HepG2 (cell line): ENCODE results near the gene CLEC16A. TPM values are rescaled to one million over a fixed set of nuclear protein-coding genes. Genes with fewer than 3 reads are reported as not detected.

Source experiments
- ATAC-seq: fragments of 200-7000 bp; cut with Tn5 transposase; 3 replicates; pipeline ENCODE4 v1.9.1; 2020; ENCODE audit warnings: mild to moderate bottlenecking, moderate library complexity
- BruUV-seq: library from RNA; stranded (reverse); fragments of 400-500 nt; replicated peaks from 2 replicates; lab custom pipeline; 2021; lab: Mats Ljungman, UMichigan
- CTCF ChIA-PET: fragments of 300-600 bp; formaldehyde crosslinking; extraction: SDS; loops from one replicate; lab custom pipeline; 2021; ENCODE audit warnings: low total read pairs, inconsistent platforms, low intra/inter-chr PET ratio; lab: Yijun Ruan, JAX
- POLR2A ChIA-PET: fragments of 350-600 bp; sonication (Branson Sonifier 250); formaldehyde crosslinking; loops from one replicate; lab custom pipeline; 2020; ENCODE audit warnings: antibody characterized with exemption, inconsistent platforms; lab: Yijun Ruan, JAX
- DNase-seq: peaks from one replicate; pipeline ENCODE4 v3.0.0-alpha.2; 2015; ENCODE audit warnings: low spot score
- FAIRE-seq: peaks from 3 replicates; lab custom pipeline; 2011; peaks lifted over from hg19 to GRCh38; lab: Jason Lieb, UNC
- H2AFZ ChIP-seq: one replicate; pipeline ENCODE4 v1.6.1; 2011; ENCODE audit warnings: low read length, inconsistent platforms
- H3K27ac ChIP-seq: fragments of 300-600 bp; 3 replicates; pipeline ENCODE4 v1.8.0; 2011; ENCODE audit warnings: mixed run types, mild to moderate bottlenecking, mixed read lengths, low read length, inconsistent platforms; ENCODE audit not compliant: insufficient read depth; ENCODE audit errors: extremely low read length
- H3K27me3 ChIP-seq, 2 experiments: fragments of 200-600 bp in 1 of 2; 2 replicates in 1 of 2; 3 replicates in 1 of 2; pipeline versions ENCODE4 v1.6.0 to v1.8.0; 2011; ENCODE audit warnings: low read length in 2 of 2, mild to moderate bottlenecking in 2 of 2, moderate library complexity in 2 of 2, inconsistent platforms in 1 of 2; ENCODE audit not compliant: insufficient read depth in 2 of 2, control insufficient read depth in 1 of 2
- H3K36me3 ChIP-seq, 2 experiments: fragments of 200-600 bp in 1 of 2; replicated peaks in 1 of 2; 2 replicates in 1 of 2; 3 replicates in 1 of 2; pipeline versions ENCODE4 v1.5.1 to v1.8.0; 2011; ENCODE audit warnings: low read length in 2 of 2, inconsistent platforms in 1 of 2; ENCODE audit not compliant: insufficient read depth in 2 of 2, control insufficient read depth in 1 of 2
- H3K4me1 ChIP-seq: 2 replicates; pipeline ENCODE4 v1.5.1; 2012; ENCODE audit warnings: low read length, inconsistent platforms; ENCODE audit not compliant: insufficient read depth
- H3K4me2 ChIP-seq: 2 replicates; pipeline ENCODE4 v1.6.0; 2011; ENCODE audit warnings: low read depth, low read length, inconsistent platforms
- H3K4me3 ChIP-seq, 3 experiments: fragments of 200-600 bp in 1 of 3; sonication (generic), shearing (Covaris generic) in 1 of 3; replicated peaks in 1 of 3; 2 replicates each; pipeline ENCODE4 v1.5.1; 2011 to 2016; ENCODE audit warnings: low read length in 3 of 3, inconsistent platforms in 2 of 3, low read depth in 2 of 3, mild to moderate bottlenecking in 2 of 3, control low read depth in 1 of 3, mixed read lengths in 1 of 3; ENCODE audit not compliant: insufficient read depth in 1 of 3
- H3K79me2 ChIP-seq: one replicate; pipeline ENCODE4 v1.6.1; 2011; ENCODE audit warnings: low read length, inconsistent platforms; ENCODE audit not compliant: insufficient read depth
- H3K9ac ChIP-seq: 2 replicates; pipeline ENCODE4 v1.6.0; 2011; ENCODE audit warnings: mild to moderate bottlenecking, low read depth, low read length, inconsistent platforms; ENCODE audit not compliant: insufficient read depth
- H3K9me3 ChIP-seq: 2 replicates; pipeline ENCODE4 v1.5.1; 2012; ENCODE audit warnings: mild to moderate bottlenecking, low read length
- H4K20me1 ChIP-seq: 2 replicates; pipeline ENCODE4 v1.6.0; 2011; ENCODE audit warnings: inconsistent platforms, mild to moderate bottlenecking, low read length, moderate library complexity; ENCODE audit not compliant: insufficient read depth
- CEBPG ChIP-seq: IDR thresholded peaks from 2 replicates; pipeline ENCODE4 v1.6.1; 2016
- ETS1 ChIP-seq: sonication (generic); formaldehyde crosslinking; IDR thresholded peaks from 2 replicates; pipeline ENCODE4 v1.4.0; 2020; ENCODE audit warnings: missing genetic modification reagents
- GPBP1L1 ChIP-seq: sonication (generic); formaldehyde crosslinking; IDR thresholded peaks from 2 replicates; pipeline ENCODE4 v1.5.0; 2020; ENCODE audit warnings: mild to moderate bottlenecking, missing genetic modification reagents
- HOXA3 ChIP-seq: sonication (generic); formaldehyde crosslinking; IDR thresholded peaks from 2 replicates; pipeline ENCODE4 v1.5.0; 2020; ENCODE audit warnings: missing genetic modification reagents
- PCBP1 ChIP-seq: fragments of 200-400 bp; formaldehyde crosslinking; IDR thresholded peaks from 2 replicates; pipeline ENCODE4 v1.6.1; 2017; ENCODE audit warnings: mild to moderate bottlenecking, low read depth, low read length, borderline replicate concordance
- POGK ChIP-seq: sonication (generic); formaldehyde crosslinking; conservative IDR thresholded peaks from 2 replicates; pipeline ENCODE4 v1.8.0; 2022; ENCODE audit warnings: mild to moderate bottlenecking, moderate library complexity, missing genetic modification reagents
- SNRNP70 ChIP-seq: fragments of 200-400 bp; formaldehyde crosslinking; IDR thresholded peaks from 2 replicates; pipeline ENCODE4 v1.6.1; 2017; ENCODE audit warnings: mild to moderate bottlenecking, low read depth, low read length, moderate library complexity
- TARDBP ChIP-seq: sonication (generic); formaldehyde crosslinking; IDR thresholded peaks from 2 replicates; pipeline ENCODE4 v1.8.0; 2022; ENCODE audit warnings: mild to moderate bottlenecking, missing genetic modification reagents
- TERF1 ChIP-seq: sonication (generic); formaldehyde crosslinking; IDR thresholded peaks from 2 replicates; pipeline ENCODE4 v1.8.0; 2022; ENCODE audit warnings: mild to moderate bottlenecking, missing genetic modification reagents, moderate library complexity
- WIZ ChIP-seq: sonication (generic); formaldehyde crosslinking; IDR thresholded peaks from 2 replicates; pipeline ENCODE4 v1.5.1; 2020; ENCODE audit warnings: mild to moderate bottlenecking, missing genetic modification reagents
- ZNF160 ChIP-seq: sonication (generic); formaldehyde crosslinking; IDR thresholded peaks from 2 replicates; pipeline ENCODE4 v1.8.0; 2022; ENCODE audit warnings: mild to moderate bottlenecking, inconsistent platforms, missing genetic modification reagents
- ZNF784 ChIP-seq: sonication (generic); formaldehyde crosslinking; IDR thresholded peaks from 2 replicates; pipeline ENCODE4 v1.5.1; 2020; ENCODE audit warnings: missing genetic modification reagents, mild to moderate bottlenecking, borderline replicate concordance
- ZNF879 ChIP-seq: sonication (generic); formaldehyde crosslinking; IDR thresholded peaks from 2 replicates; pipeline ENCODE4 v1.8.1; 2023; ENCODE audit warnings: missing genetic modification reagents
- ZXDC ChIP-seq: sonication (generic); formaldehyde crosslinking; IDR thresholded peaks from 2 replicates; pipeline ENCODE4 v1.5.0; 2020; ENCODE audit warnings: mild to moderate bottlenecking, missing genetic modification reagents
- WGBS: methylation state at CpG from one replicate; pipeline ENCODE4 v1.1.6; 2017; ENCODE audit warnings: low lambda C conversion rate; 5-methylcytosine and 5-hydroxymethylcytosine counted together
- in situ Hi-C: cut with HindIII; loops from 2 replicates; pipeline ENCODE4 v1.10.0; 2017; ENCODE audit warnings: low pct_unique_long_range_greater_than_20kb; ENCODE audit not compliant: extremely low pct_ligation_motif_present
- intact Hi-C: fragments of 100-400 bp; cut with micrococcal nuclease; formaldehyde crosslinking; loops from one replicate; pipeline ENCODE4 v1.10.0; 2022; ENCODE audit not compliant: unreplicated experiment
- polyA plus RNA-seq, 8 experiments: library from polyadenylated mRNA; depleted of rRNA in 3 of 8; stranded (reverse) in 7 of 8; unstranded in 1 of 8; fragments of >200 nt; fragmentation: Illumina TruSeq in 4 of 8; extraction: Trizol in 4 of 8; gene quantifications; 2 replicates each; pipeline versions ENCODE4 v1.2.1 to v1.2.3, GENCODE V29; 2011 to 2016; ENCODE audit warnings: low read depth in 4 of 8, missing spikeins in 1 of 8, mixed read lengths in 1 of 8; ENCODE audit not compliant: insufficient read depth in 1 of 8
- total RNA-seq, 5 experiments: library from RNA; depleted of rRNA; stranded (reverse); fragments of >200 nt; fragmentation: Illumina TruSeq; extraction: Trizol; gene quantifications; 2 replicates each; pipeline ENCODE4 v1.2.3, GENCODE V29; 2016; ENCODE audit warnings: low read depth in 1 of 5

The CLEC16A gene
- total and polyA plus RNA-seq, 2 of the 13 experiments (the other 11 are each of a cell fraction or from before 2014, with no cell fraction given) = 8.5 to 10.3 TPM

GRCh38 chr16:11152677-11153331, 208.4 kb downstream of the CLEC16A start:
- 6% methylated on average over 17 of the region's 17 CpGs for WGBS
- H3K27me3 ChIP-seq = no peaks in the 10 kb centered on the region
- peak; percentile 72 for DNase-seq
- POLR2A ChIA-PET = interaction anchor here (1.3 to 1.5 kb wide), 2 partner anchors 13 to 103 kb away, joined by 5 to 8 read pairs; partner anchors contain the start of gene SOCS1
- CTCF ChIA-PET = no interaction called here
- H4K20me1 ChIP-seq = no peaks in the 10 kb centered on the region
- H3K9ac ChIP-seq = no peak overlapping the region
- no TSS peak for BruUV-seq
- H3K4me1 ChIP-seq = peaks cover 35% of the 10 kb centered on the region
- in situ Hi-C loops = no loop called here
- ATAC-seq = peak; percentile 63
- intact Hi-C loops = no loop called here
- no peak for FAIRE-seq
- no peaks in the 10 kb centered on the region for H3K36me3 ChIP-seq
- no peak overlapping the region for H2AFZ ChIP-seq
- H3K27ac ChIP-seq = no peak overlapping the region
- H3K79me2 ChIP-seq = no peaks in the 10 kb centered on the region
- H3K4me3 ChIP-seq = peak overlapping the region in 1 of 3 experiments; percentile 21; a peak in 2 of 6 replicates
- peak overlapping the region; percentile 61 for H3K4me2 ChIP-seq
- no peaks in the 10 kb centered on the region for H3K9me3 ChIP-seq
- TF ChIP-seq ZNF879 (CRISPR knock-in tag) (no peak), HOXA3 (CRISPR knock-in tag) (peak; percentile 41; the same call in 1 of the 2 replicates), TARDBP (CRISPR knock-in tag) (peak; percentile 42; the same call in 1 of the 2 replicates), ETS1 (CRISPR knock-in tag) (no peak), POGK (0 out of 2 replicates have a peak, but pooled peaks have one; percentile 38), ZXDC (CRISPR knock-in tag) (no peak), GPBP1L1 (CRISPR knock-in tag) (no peak), WIZ (CRISPR knock-in tag) (no peak), SNRNP70 (no peak), ZNF784 (CRISPR knock-in tag) (no peak), CEBPG (CRISPR knock-in tag) (0 out of 2 replicates have a peak, but pooled peaks have one; percentile 8), TERF1 (CRISPR knock-in tag) (no peak), PCBP1 (no peak), ZNF160 (CRISPR knock-in tag) (no peak)
